GM21423 (cell line): ENCODE measurements around the gene LSM10.

Experiments used
- ATAC-seq: cut with Tn5 transposase; IDR thresholded peaks from one replicate; pipeline ENCODE4 v1.9.1; 2021; ENCODE audit warnings: mild to moderate bottlenecking, moderate library complexity; ENCODE audit not compliant: unreplicated experiment

LSM10 gene

GRCh38 chr1:36354486-36354885, 43.2 kb downstream of the LSM10 start:
- no peak for ATAC-seq

- ATAC-seq, result no peak
Observed at GRCh38 chr1:36352910-36353878, 44.5 kb downstream of the LSM10 start.

GRCh38 chr1:36352125-36352909, 45.4 kb downstream of the LSM10 start:
- ATAC-seq, result no peak

GRCh38 chr1:36351227-36351977, 46.3 kb downstream of the LSM10 start:
- ATAC-seq, result no peak

- no peak for ATAC-seq
Observed at GRCh38 chr1:36350659-36351226, 47.0 kb downstream of the LSM10 start.

- ATAC-seq, result no peak
Observed at GRCh38 chr1:36349839-36350238, 47.9 kb downstream of the LSM10 start.

- peak; percentile 59 for ATAC-seq
Observed at GRCh38 chr1:36349241-36349671, 48.5 kb downstream of the LSM10 start.

GRCh38 chr1:36346741-36347370, 50.9 kb downstream of the LSM10 start:
- no peak for ATAC-seq

GRCh38 chr1:36345353-36345752, 52.4 kb downstream of the LSM10 start:
- no peak for ATAC-seq

- no peak for ATAC-seq
Observed at GRCh38 chr1:36344395-36344680, 53.4 kb downstream of the LSM10 start.

GRCh38 chr1:36343651-36344394, 53.9 kb downstream of the LSM10 start:
- no peak for ATAC-seq
